SW480 (cell line): ENCODE results near the gene CLEC11A.
A peak's percentile ranks its signal among the peaks of the same experiment; 100 is the strongest.

Experiments
- DNase-seq: peaks from one replicate; pipeline ENCODE4 v3.0.0-alpha.2; 2016; ENCODE audit warnings: low spot score

The CLEC11A gene

GRCh38 chr19:50723069-50723468 lies at the start of gene CLEC11A:
Gene CLEC11A, plus strand, starts transcription at chr19:50723364. Its CDS starts 162 bp downstream, at chr19:50723526.
- DNase-seq = no peak

- no peak for DNase-seq
Measured at GRCh38 chr19:50676625-50677197, 46.5 kb upstream of the CLEC11A start.

- DNase-seq = no peak
Measured at GRCh38 chr19:50677636-50678035, 45.5 kb upstream of the CLEC11A start.

- no peak for DNase-seq
Measured at GRCh38 chr19:50678323-50678722, 44.8 kb upstream of the CLEC11A start.

- peak; percentile 90 for DNase-seq
Measured at GRCh38 chr19:50679177-50680125, 43.7 kb upstream of the CLEC11A start.

- no peak for DNase-seq
Measured at GRCh38 chr19:50686310-50687032, 36.7 kb upstream of the CLEC11A start.

- no peak for DNase-seq
Measured at GRCh38 chr19:50688766-50689165, 34.4 kb upstream of the CLEC11A start.

GRCh38 chr19:50690439-50690838 lies 32.7 kb upstream of the CLEC11A start:
- no peak for DNase-seq

GRCh38 chr19:50693064-50693975 lies 29.8 kb upstream of the CLEC11A start:
- no peak for DNase-seq

- no peak for DNase-seq
Measured at GRCh38 chr19:50694815-50695145, 28.4 kb upstream of the CLEC11A start.

GRCh38 chr19:50695251-50696093 lies 27.7 kb upstream of the CLEC11A start:
- DNase-seq = no peak

- DNase-seq = no peak
Measured at GRCh38 chr19:50696094-50696483, 27.1 kb upstream of the CLEC11A start.

- no peak for DNase-seq
Measured at GRCh38 chr19:50697414-50698124, 25.6 kb upstream of the CLEC11A start.

- no peak for DNase-seq
Measured at GRCh38 chr19:50701367-50701985, 21.7 kb upstream of the CLEC11A start.

- DNase-seq = no peak
Measured at GRCh38 chr19:50702158-50702870, 20.9 kb upstream of the CLEC11A start.

- no peak for DNase-seq
Measured at GRCh38 chr19:50702871-50703829, 20.0 kb upstream of the CLEC11A start.

- DNase-seq = peak; percentile 60
Measured at GRCh38 chr19:50703915-50704796, 19.0 kb upstream of the CLEC11A start.
